A549 (cell line): ENCODE measurements around the gene DSPP. TPM values are rescaled to one million over a fixed set of nuclear protein-coding genes. Genes with fewer than 3 reads are reported as not detected.

Experiments used
- ATAC-seq, 2 experiments: fragments of 200-7000 bp in 1 of 2; fragments of >200 bp in 1 of 2; cut with Nextera tagmentation in 1 of 2; cut with Tn5 transposase in 1 of 2; 3 replicates each; pipeline versions ENCODE4 v1.8.0 to v1.9.1; 2018 to 2020; ENCODE audit warnings: mild to moderate bottlenecking in 1 of 2, moderate library complexity in 1 of 2
- CTCF ChIA-PET: fragments of 300-600 bp; sonication (Branson Sonifier 250); formaldehyde crosslinking; extraction: SDS; loops from one replicate; lab custom pipeline; 2021; ENCODE audit warnings: antibody characterized with exemption, inconsistent platforms; lab: Yijun Ruan, JAX
- POLR2A ChIA-PET: fragments of 350-600 bp; formaldehyde crosslinking; extraction: SDS; loops from one replicate; lab custom pipeline; 2021; ENCODE audit warnings: antibody characterized with exemption, inconsistent platforms; lab: Yijun Ruan, JAX
- DNase-seq, 2 experiments: peaks; one replicate each; pipeline versions ENCODE4 v3.0.0 to v3.0.0-alpha.2; 2011 to 2016; ENCODE audit warnings: low read depth in 1 of 2, low spot score in 1 of 2
- FAIRE-seq: peaks from 2 replicates; lab custom pipeline; 2011; peaks lifted over from hg19 to GRCh38; lab: Jason Lieb, UNC
- H3K27ac ChIP-seq, 2 experiments: fragments of >200 bp; sonication (Bioruptor Twin); formaldehyde crosslinking; 3 replicates each; pipeline ENCODE4 v1.5.1; 2016 to 2017
- H3K4me1 ChIP-seq: fragments of >200 bp; sonication (Bioruptor Twin); formaldehyde crosslinking; 3 replicates; pipeline ENCODE4 v1.6.1; 2016
- H3K4me2 ChIP-seq: fragments of >200 bp; sonication (Bioruptor Twin); formaldehyde crosslinking; 3 replicates; pipeline ENCODE4 v1.6.1; 2016
- H3K4me3 ChIP-seq: fragments of >200 bp; sonication (Bioruptor Twin); formaldehyde crosslinking; 3 replicates; pipeline ENCODE4 v1.5.1; 2016
- H3K9me3 ChIP-seq: fragments of >200 bp; sonication (Bioruptor Twin); formaldehyde crosslinking; 3 replicates; pipeline ENCODE4 v1.6.1; 2016
- BHLHE40 ChIP-seq: IDR thresholded peaks from 2 replicates; pipeline ENCODE4 v1.6.1; 2012; ENCODE audit warnings: low read depth, low read length, inconsistent platforms
- CEBPB ChIP-seq, 2 experiments: fragments of >200 bp in 1 of 2; sonication (Bioruptor Twin) in 1 of 2; formaldehyde crosslinking in 1 of 2; IDR thresholded peaks; 2 replicates each; pipeline ENCODE4 v1.6.1; 2012 to 2016
- EP300 ChIP-seq, 2 experiments: fragments of >200 bp; sonication (Bioruptor Twin); formaldehyde crosslinking; IDR thresholded peaks; 2 replicates in 1 of 2; 3 replicates in 1 of 2; pipeline ENCODE4 v1.6.1; 2016 to 2017
- FOSL2 ChIP-seq, 2 experiments: fragments of 450-650 bp in 1 of 2; fragments of >200 bp in 1 of 2; sonication (Bioruptor Twin) in 1 of 2; formaldehyde crosslinking; IDR thresholded peaks; 2 replicates each; pipeline versions ENCODE4 v1.5.0 to v1.6.1; 2016 to 2020; ENCODE audit warnings: mild to moderate bottlenecking in 1 of 2, moderate library complexity in 1 of 2
- HEYL ChIP-seq: fragments of 250-450 bp; sonication (Bioruptor Pico); IDR thresholded peaks from 2 replicates; pipeline ENCODE4 v1.8.0; 2021; ENCODE audit warnings: mild to moderate bottlenecking, moderate library complexity
- HOXA7 ChIP-seq: fragments of 250-450 bp; sonication (Bioruptor Pico); IDR thresholded peaks from 2 replicates; pipeline ENCODE4 v1.5.0; 2020; ENCODE audit warnings: mild to moderate bottlenecking, moderate library complexity
- JUN ChIP-seq, 2 experiments: fragments of >200 bp; sonication (Bioruptor Twin); formaldehyde crosslinking; IDR thresholded peaks; 2 replicates in 1 of 2; 3 replicates in 1 of 2; pipeline ENCODE4 v1.6.1; 2016 to 2017
- JUNB ChIP-seq: fragments of >200 bp; sonication (Bioruptor Twin); formaldehyde crosslinking; IDR thresholded peaks from 2 replicates; pipeline ENCODE4 v1.6.1; 2016
- KDM5A ChIP-seq: fragments of 200-600 bp; sonication (generic); IDR thresholded peaks from 2 replicates; pipeline ENCODE4 v1.6.1; 2016; ENCODE audit warnings: antibody characterized with exemption, mild to moderate bottlenecking
- MYC ChIP-seq: IDR thresholded peaks from 2 replicates; pipeline ENCODE4 v1.6.1; 2012; ENCODE audit warnings: mild to moderate bottlenecking, inconsistent platforms, low read length, improper control_type of control experiment, borderline replicate concordance
- NPAS2 ChIP-seq: fragments of 250-450 bp; sonication (Bioruptor Pico); IDR thresholded peaks from 2 replicates; pipeline ENCODE4 v1.8.0; 2022; ENCODE audit warnings: mild to moderate bottlenecking, moderate library complexity, borderline replicate concordance
- PHF8 ChIP-seq: fragments of 200-600 bp; sonication (generic); IDR thresholded peaks from 2 replicates; pipeline ENCODE4 v1.6.1; 2016; ENCODE audit warnings: low read depth, mild to moderate bottlenecking, antibody characterized with exemption, moderate library complexity, borderline replicate concordance
- RAD21 ChIP-seq, 2 experiments: fragments of >200 bp in 1 of 2; sonication (Bioruptor Twin) in 1 of 2; formaldehyde crosslinking in 1 of 2; IDR thresholded peaks in 1 of 2; conservative IDR thresholded peaks in 1 of 2; 2 replicates in 1 of 2; 3 replicates in 1 of 2; pipeline ENCODE4 v1.6.1; 2012 to 2018; ENCODE audit warnings: inconsistent platforms in 1 of 2
- RNF2 ChIP-seq: fragments of 200-600 bp; sonication (generic); IDR thresholded peaks from 2 replicates; pipeline ENCODE4 v1.6.1; 2016; ENCODE audit warnings: low read depth, mild to moderate bottlenecking, antibody characterized with exemption, moderate library complexity, borderline replicate concordance
- SREBF2 ChIP-seq: fragments of 450-650 bp; IDR thresholded peaks from 2 replicates; pipeline ENCODE4 v1.6.1; 2014; ENCODE audit warnings: mild to moderate bottlenecking, moderate library complexity
- TFCP2L1 ChIP-seq: fragments of 250-450 bp; sonication (Bioruptor Pico); IDR thresholded peaks from 2 replicates; pipeline ENCODE4 v1.5.0; 2021; ENCODE audit warnings: mild to moderate bottlenecking
- TP53 ChIP-seq: fragments of 250-450 bp; sonication (Bioruptor Pico); IDR thresholded peaks from 2 replicates; pipeline ENCODE4 v1.5.0; 2021; ENCODE audit warnings: mild to moderate bottlenecking, moderate library complexity
- ZC3H11A ChIP-seq: fragments of 450-650 bp; IDR thresholded peaks from 2 replicates; pipeline ENCODE4 v1.6.1; 2014; ENCODE audit warnings: antibody characterized with exemption, mild to moderate bottlenecking
- WGBS: methylation state at CpG from one replicate; pipeline ENCODE4 v1.1.6; 2017; ENCODE audit errors: missing lambda C conversion rate; 5-methylcytosine and 5-hydroxymethylcytosine counted together
- polyA plus RNA-seq, 4 experiments: library from polyadenylated mRNA; depleted of rRNA in 3 of 4; stranded (reverse); fragments of >200 nt; fragmentation: RNase III in 1 of 4; extraction: RNeasy Plus Mini Kit Qiagen cat#74134 plus additional on column Dnase treatment in 1 of 4; gene quantifications; 2 replicates in 3 of 4; 3 replicates in 1 of 4; pipeline ENCODE4 v1.2.3, GENCODE V29; 2011 to 2017
- TF ChIP-seq, protein P1 (sequence below): fragments of 200-600 bp; sonication (generic); IDR thresholded peaks from 2 replicates; pipeline ENCODE4 v1.6.1; 2016; ENCODE audit warnings: antibody characterized with exemption, mild to moderate bottlenecking, moderate library complexity
- TF ChIP-seq, protein P2 (sequence below): fragments of >200 bp; sonication (Bioruptor Twin); formaldehyde crosslinking; IDR thresholded peaks from 3 replicates; pipeline ENCODE4 v1.5.1; 2016
- TF ChIP-seq, protein P3 (sequence below): fragments of >200 bp; sonication (Bioruptor Twin); formaldehyde crosslinking; IDR thresholded peaks from 2 replicates; pipeline ENCODE4 v1.6.1; 2016

DSPP gene
- polyA plus RNA-seq, 2 of the 4 experiments (the other 2 are of a cell fraction) = not detected

DNA sequence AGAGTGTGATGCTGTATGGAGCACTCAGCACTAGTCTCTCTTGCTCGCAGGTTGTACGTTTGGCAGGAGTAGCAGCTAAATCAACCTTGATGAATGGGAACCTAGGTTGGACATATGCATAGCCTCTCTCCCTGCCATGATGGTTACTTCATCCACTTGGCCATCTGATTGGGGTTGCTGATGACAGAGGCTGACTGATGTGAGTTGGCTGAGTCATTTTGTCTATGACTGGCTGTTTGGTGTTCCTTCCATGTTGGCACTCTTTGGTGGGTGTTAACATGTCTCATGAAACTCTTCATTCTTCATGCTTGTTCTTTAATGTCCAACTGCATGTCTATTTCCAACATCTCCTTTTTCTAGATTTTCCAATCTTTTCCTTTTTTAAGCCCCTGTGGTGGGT is 47.5 kb upstream of the DSPP start (continued):
- TF ChIP-seq RAD21 (conservative IDR thresholded peaks at IDR 0.05 in 1 of 2, IDR thresholded peaks at IDR 0.05 in 1 of 2) = no peak
- TF ChIP-seq NPAS2 = no peak
- TF ChIP-seq, protein P1, sequence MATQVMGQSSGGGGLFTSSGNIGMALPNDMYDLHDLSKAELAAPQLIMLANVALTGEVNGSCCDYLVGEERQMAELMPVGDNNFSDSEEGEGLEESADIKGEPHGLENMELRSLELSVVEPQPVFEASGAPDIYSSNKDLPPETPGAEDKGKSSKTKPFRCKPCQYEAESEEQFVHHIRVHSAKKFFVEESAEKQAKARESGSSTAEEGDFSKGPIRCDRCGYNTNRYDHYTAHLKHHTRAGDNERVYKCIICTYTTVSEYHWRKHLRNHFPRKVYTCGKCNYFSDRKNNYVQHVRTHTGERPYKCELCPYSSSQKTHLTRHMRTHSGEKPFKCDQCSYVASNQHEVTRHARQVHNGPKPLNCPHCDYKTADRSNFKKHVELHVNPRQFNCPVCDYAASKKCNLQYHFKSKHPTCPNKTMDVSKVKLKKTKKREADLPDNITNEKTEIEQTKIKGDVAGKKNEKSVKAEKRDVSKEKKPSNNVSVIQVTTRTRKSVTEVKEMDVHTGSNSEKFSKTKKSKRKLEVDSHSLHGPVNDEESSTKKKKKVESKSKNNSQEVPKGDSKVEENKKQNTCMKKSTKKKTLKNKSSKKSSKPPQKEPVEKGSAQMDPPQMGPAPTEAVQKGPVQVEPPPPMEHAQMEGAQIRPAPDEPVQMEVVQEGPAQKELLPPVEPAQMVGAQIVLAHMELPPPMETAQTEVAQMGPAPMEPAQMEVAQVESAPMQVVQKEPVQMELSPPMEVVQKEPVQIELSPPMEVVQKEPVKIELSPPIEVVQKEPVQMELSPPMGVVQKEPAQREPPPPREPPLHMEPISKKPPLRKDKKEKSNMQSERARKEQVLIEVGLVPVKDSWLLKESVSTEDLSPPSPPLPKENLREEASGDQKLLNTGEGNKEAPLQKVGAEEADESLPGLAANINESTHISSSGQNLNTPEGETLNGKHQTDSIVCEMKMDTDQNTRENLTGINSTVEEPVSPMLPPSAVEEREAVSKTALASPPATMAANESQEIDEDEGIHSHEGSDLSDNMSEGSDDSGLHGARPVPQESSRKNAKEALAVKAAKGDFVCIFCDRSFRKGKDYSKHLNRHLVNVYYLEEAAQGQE = no peak
- TF ChIP-seq MYC = no peak

DNA sequence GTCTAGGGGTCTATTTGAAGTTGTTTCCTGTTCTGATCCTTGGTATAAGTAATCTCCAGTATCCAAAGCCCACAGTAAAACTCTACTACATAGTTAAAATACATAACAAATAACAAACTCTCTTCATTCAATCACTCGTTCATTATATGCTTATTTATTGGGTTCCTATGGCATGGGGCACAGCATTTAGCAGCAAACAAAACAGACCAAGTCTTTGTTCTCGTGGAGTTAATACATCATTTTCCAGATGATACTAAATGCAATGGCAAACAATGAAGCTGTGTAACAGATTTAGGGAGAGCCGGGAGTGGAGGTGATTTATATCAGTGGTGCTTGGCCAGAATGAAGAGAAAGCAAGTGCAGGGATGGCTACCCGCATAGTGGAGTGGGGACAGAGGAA is 42.6 kb upstream of the DSPP start:
- H3K4me2 ChIP-seq = peak overlapping the region; percentile 49; the same call in 2 of the 3 replicates
- ChIA-PET POLR2A (no interaction called here), CTCF (no interaction called here)
- DNase-seq (no peak), FAIRE-seq (no peak), ATAC-seq (no peak)
- no peak overlapping the region for H3K27ac ChIP-seq
- peaks cover 14% of the 10 kb centered on the region; the same call in 2 of the 3 replicates for H3K4me1 ChIP-seq
- TF ChIP-seq, protein P2, sequence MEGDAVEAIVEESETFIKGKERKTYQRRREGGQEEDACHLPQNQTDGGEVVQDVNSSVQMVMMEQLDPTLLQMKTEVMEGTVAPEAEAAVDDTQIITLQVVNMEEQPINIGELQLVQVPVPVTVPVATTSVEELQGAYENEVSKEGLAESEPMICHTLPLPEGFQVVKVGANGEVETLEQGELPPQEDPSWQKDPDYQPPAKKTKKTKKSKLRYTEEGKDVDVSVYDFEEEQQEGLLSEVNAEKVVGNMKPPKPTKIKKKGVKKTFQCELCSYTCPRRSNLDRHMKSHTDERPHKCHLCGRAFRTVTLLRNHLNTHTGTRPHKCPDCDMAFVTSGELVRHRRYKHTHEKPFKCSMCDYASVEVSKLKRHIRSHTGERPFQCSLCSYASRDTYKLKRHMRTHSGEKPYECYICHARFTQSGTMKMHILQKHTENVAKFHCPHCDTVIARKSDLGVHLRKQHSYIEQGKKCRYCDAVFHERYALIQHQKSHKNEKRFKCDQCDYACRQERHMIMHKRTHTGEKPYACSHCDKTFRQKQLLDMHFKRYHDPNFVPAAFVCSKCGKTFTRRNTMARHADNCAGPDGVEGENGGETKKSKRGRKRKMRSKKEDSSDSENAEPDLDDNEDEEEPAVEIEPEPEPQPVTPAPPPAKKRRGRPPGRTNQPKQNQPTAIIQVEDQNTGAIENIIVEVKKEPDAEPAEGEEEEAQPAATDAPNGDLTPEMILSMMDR = no peak
- TF ChIP-seq KDM5A (no peak), FOSL2 (IDR thresholded peaks at IDR 0.05) (no peak), FOSL2 (CRISPR knock-in tag; IDR thresholded peaks at IDR 0.05) (no peak), RAD21 (conservative IDR thresholded peaks at IDR 0.05 in 1 of 2, IDR thresholded peaks at IDR 0.05 in 1 of 2) (no peak), TP53 (CRISPR knock-in tag) (no peak), JUN (IDR thresholded peaks at IDR 0.05) (no peak)
- H3K4me3 ChIP-seq = no peak overlapping the region
- H3K9me3 ChIP-seq = no peaks in the 10 kb centered on the region
- 67% methylated on average over 4 of the region's 4 CpGs for WGBS

DNA sequence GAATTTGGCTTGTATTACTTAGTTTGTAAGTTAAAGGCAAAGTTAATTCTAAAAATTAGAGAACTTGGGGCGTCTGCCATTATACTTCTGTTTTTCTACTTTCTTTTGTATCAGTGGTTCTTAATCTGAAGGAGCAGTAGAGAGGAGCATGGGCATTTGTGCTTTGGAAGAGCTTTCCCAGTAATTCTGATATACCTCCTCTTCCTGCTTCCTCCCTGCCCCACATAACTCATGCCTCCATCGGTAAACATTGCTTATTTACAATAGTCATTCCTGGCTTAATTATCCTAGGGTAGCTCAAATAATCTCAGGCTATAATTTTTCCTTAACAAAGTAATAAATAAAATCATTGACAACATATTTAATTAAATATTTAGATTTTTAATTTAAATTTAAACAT is 42.1 kb upstream of the DSPP start:
- no peak for DNase-seq
- ChIA-PET POLR2A (no interaction called here), CTCF (interaction anchor here (1.1 to 1.7 kb wide), 2 partner anchors 15 to 19 kb away, joined by 3 read pairs; no protein-coding TSS in a partner anchor)
- no peak for TF ChIP-seq BHLHE40
- TF ChIP-seq HOXA7 = no peak
- no peak for TF ChIP-seq RNF2
- TF ChIP-seq, protein P3, sequence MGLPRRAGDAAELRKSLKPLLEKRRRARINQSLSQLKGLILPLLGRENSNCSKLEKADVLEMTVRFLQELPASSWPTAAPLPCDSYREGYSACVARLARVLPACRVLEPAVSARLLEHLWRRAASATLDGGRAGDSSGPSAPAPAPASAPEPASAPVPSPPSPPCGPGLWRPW = no peak
- TF ChIP-seq TFCP2L1 (CRISPR knock-in tag) = no peak
- no peak for TF ChIP-seq JUNB
- no peak for TF ChIP-seq ZC3H11A
- no peak for TF ChIP-seq EP300 (IDR thresholded peaks at IDR 0.05)
- TF ChIP-seq CEBPB (IDR thresholded peaks at IDR 0.05) = no peak
- no peak for TF ChIP-seq SREBF2
- TF ChIP-seq HEYL (CRISPR knock-in tag) = no peak
- TF ChIP-seq FOSL2 (IDR thresholded peaks at IDR 0.05) = no peak
- no peak for TF ChIP-seq FOSL2 (CRISPR knock-in tag; IDR thresholded peaks at IDR 0.05)
- TF ChIP-seq PHF8 = no peak
- WGBS = 13% methylated on average over 2 of the region's 2 CpGs
- Histone ChIP-seq H3K4me1 (peaks cover 14% of the 10 kb centered on the region; the same call in 2 of the 3 replicates), H3K4me3 (no peak overlapping the region), H3K9me3 (no peaks in the 10 kb centered on the region), H3K27ac (no peak overlapping the region), H3K4me2 (peak overlapping the region; percentile 49)
- no peak for FAIRE-seq
- ATAC-seq = 0 out of 6 replicates have a peak, but pooled peaks of 1 of the 2 experiments have one; percentile 51
